Measurements from ENCODE around the gene PRR19. TPM values are rescaled to one million over a fixed set of nuclear protein-coding genes. Genes with fewer than 3 reads are reported as not detected.
"Not testable (repeated sequence)": the region's sequence is repeated elsewhere in the genome, so short reads cannot be mapped to it uniquely, and the experiment has no call there.

Gene PRR19
- polyA plus RNA-seq (ENCODE audit: insufficient read length in 4 of 4) = 1 to 10 TPM; 1.4 to 2.9 (median 2.1) TPM

- DNase-seq (ENCODE audit: low read depth in 4 of 4, low spot score in 2 of 4) = no peak
Measured at GRCh38 chr19:42301646-42302203, at the start of gene PRR19. PRR19 (plus strand) TSS chr19:42302132; CDS start chr19:42309585, 7,453 bp downstream.

GRCh38 chr19:42252365-42253244 lies 49.3 kb upstream of the PRR19 start:
- DNase-seq (ENCODE audit: low read depth in 4 of 4, low spot score in 2 of 4) = no peak

- no peak for DNase-seq (ENCODE audit: low read depth in 4 of 4, low spot score in 2 of 4)
Measured at GRCh38 chr19:42253245-42254088, 48.5 kb upstream of the PRR19 start.

GRCh38 chr19:42254089-42254849 lies 47.7 kb upstream of the PRR19 start:
- peak in 1 of 4 donors; percentile 75 for DNase-seq (ENCODE audit: low read depth in 4 of 4, low spot score in 2 of 4)

- DNase-seq (ENCODE audit: low read depth in 4 of 4, low spot score in 2 of 4) = peak in 2 of 4 donors; percentile 85 to 87
Measured at GRCh38 chr19:42254850-42255765, 46.8 kb upstream of the PRR19 start, which contains the start of gene ERF. ERF (minus strand) TSS chr19:42255128; CDS start chr19:42254999, 129 bp downstream.

- DNase-seq (ENCODE audit: low read depth in 4 of 4, low spot score in 2 of 4) = no peak
Measured at GRCh38 chr19:42255766-42256745, 45.9 kb upstream of the PRR19 start.

GRCh38 chr19:42257842-42258241 lies 44.1 kb upstream of the PRR19 start:
- not testable (repeated sequence) for DNase-seq (ENCODE audit: low read depth in 4 of 4, low spot score in 2 of 4)

- DNase-seq (ENCODE audit: low read depth in 4 of 4, low spot score in 2 of 4) = no peak
Measured at GRCh38 chr19:42261763-42262162, 40.2 kb upstream of the PRR19 start.

- not testable (repeated sequence) for DNase-seq (ENCODE audit: low read depth in 4 of 4, low spot score in 2 of 4)
Measured at GRCh38 chr19:42266105-42266504, 35.8 kb upstream of the PRR19 start.

GRCh38 chr19:42266928-42267603 lies 34.9 kb upstream of the PRR19 start:
- not testable (repeated sequence) for DNase-seq (ENCODE audit: low read depth in 4 of 4, low spot score in 2 of 4)

- no peak for DNase-seq (ENCODE audit: low read depth in 4 of 4, low spot score in 2 of 4)
Measured at GRCh38 chr19:42267644-42268141, 34.2 kb upstream of the PRR19 start.

- DNase-seq (ENCODE audit: low read depth in 4 of 4, low spot score in 2 of 4) = peak; percentile 99 to 100 (median 100)
Measured at GRCh38 chr19:42268142-42268703, 33.7 kb upstream of the PRR19 start.

- peak; percentile 100 for DNase-seq (ENCODE audit: low read depth in 4 of 4, low spot score in 2 of 4)
Measured at GRCh38 chr19:42268704-42269477, 33.0 kb upstream of the PRR19 start, which contains the start of gene CIC. CIC (plus strand) TSS chr19:42269252; CDS start chr19:42271784, 2,532 bp downstream.

GRCh38 chr19:42269478-42270345 lies 32.2 kb upstream of the PRR19 start:
- no peak for DNase-seq (ENCODE audit: low read depth in 4 of 4, low spot score in 2 of 4)

All from left renal cortex interstitium (tissue), 4 donors.